Measurements from ENCODE around the gene OR10G2. TPM values are rescaled to one million over a fixed set of nuclear protein-coding genes. Genes with fewer than 3 reads are reported as not detected.

The OR10G2 gene
- polyA plus RNA-seq, 12 donors: 0.15 TPM; not detected in 11

- no peak for DNase-seq
These were observed 45.4 kb downstream of the OR10G2 start for GRCh38 chr14:21589317-21589716.

Other genes with a start within 250 kb of the OR10G2 start
- 10 to 100 TPM in 11 of 12 donors, not detected in 1; 37.8 to 71.1 (median 41.4) TPM for gene CHD8, start 178.8 kb downstream of the OR10G2 start, polyA plus RNA-seq (ENCODE audit: insufficient read length in 12 of 12)
- 10 to 100 TPM in 11 of 12 donors, not detected in 1; 16.7 to 32.1 (median 25.1) TPM for gene RAB2B, start 158.0 kb downstream of the OR10G2 start, polyA plus RNA-seq (ENCODE audit: insufficient read length in 12 of 12)
- 10 to 100 TPM in 11 of 12 donors, not detected in 1; 17.4 to 56.6 (median 44.0) TPM for gene TOX4, start 157.7 kb downstream of the OR10G2 start, polyA plus RNA-seq (ENCODE audit: insufficient read length in 12 of 12)
- gene METTL3, start 123.6 kb downstream of the OR10G2 start, polyA plus RNA-seq (ENCODE audit: insufficient read length in 12 of 12): 10 to 100 TPM in 11 of 12 donors, not detected in 1; 32.5 to 70.8 (median 48.6) TPM
- 10 to 100 TPM in 11 of 12 donors, not detected in 1; 10.5 to 20.6 (median 14.5) TPM for gene SALL2, start 108.6 kb downstream of the OR10G2 start, polyA plus RNA-seq (ENCODE audit: insufficient read length in 12 of 12)
- under 1 TPM in 2 of 12 donors, not detected in 10; 0.12 to 0.13 TPM for gene OR10G3, start 54.9 kb downstream of the OR10G2 start, polyA plus RNA-seq (ENCODE audit: insufficient read length in 12 of 12)
- gene OR4E2, start 18.9 kb upstream of the OR10G2 start, polyA plus RNA-seq (ENCODE audit: insufficient read length in 12 of 12): not detected
- gene OR4E1, start 38.9 kb upstream of the OR10G2 start, polyA plus RNA-seq (ENCODE audit: insufficient read length in 12 of 12): under 1 TPM in 3 of 12 donors, not detected in 9; 0.05 to 0.08 (median 0.06) TPM